ENCODE results near the gene SLAMF1. TPM values are rescaled to one million over a fixed set of nuclear protein-coding genes. Genes with fewer than 3 reads are reported as not detected.
A peak's percentile ranks its signal among the peaks of the same experiment; 100 is the strongest.
"Not testable (repeated sequence)": the region's sequence is repeated elsewhere in the genome, so short reads cannot be mapped to it uniquely, and the experiment has no call there.

The SLAMF1 gene
- polyA plus RNA-seq, 1 donor, result not detected

GRCh38 chr1:160639652-160640051 is 7.2 kb downstream of the SLAMF1 start:
- DNase-seq, result no peak

- DNase-seq, result no peak
These were observed 7.9 kb downstream of the SLAMF1 start for GRCh38 chr1:160638926-160639325.

GRCh38 chr1:160638540-160638857 is 8.3 kb downstream of the SLAMF1 start:
- no peak for DNase-seq

GRCh38 chr1:160637821-160638539 is 8.9 kb downstream of the SLAMF1 start:
- no peak for DNase-seq

- DNase-seq, result no peak
These were observed 9.8 kb downstream of the SLAMF1 start for GRCh38 chr1:160637065-160637464.

- no peak for DNase-seq
These were observed 10.3 kb downstream of the SLAMF1 start for GRCh38 chr1:160636547-160636946.

- no peak for DNase-seq
These were observed 10.8 kb downstream of the SLAMF1 start for GRCh38 chr1:160636076-160636475.

- no peak for DNase-seq
These were observed 12.0 kb downstream of the SLAMF1 start for GRCh38 chr1:160634543-160635491.

- DNase-seq, result no peak
These were observed 13.4 kb downstream of the SLAMF1 start for GRCh38 chr1:160633330-160633903.

- DNase-seq, result no peak
These were observed 14.7 kb downstream of the SLAMF1 start for GRCh38 chr1:160631983-160632625.

- no peak for DNase-seq
These were observed 16.1 kb downstream of the SLAMF1 start for GRCh38 chr1:160630523-160631451.

- DNase-seq, result peak; percentile 19
These were observed 17.3 kb downstream of the SLAMF1 start for GRCh38 chr1:160629286-160630210.

GRCh38 chr1:160628799-160629263 is 18.0 kb downstream of the SLAMF1 start:
- no peak for DNase-seq

- DNase-seq, result not testable (repeated sequence)
These were observed 19.1 kb downstream of the SLAMF1 start for GRCh38 chr1:160627677-160628289.

- no peak for DNase-seq
These were observed 20.1 kb downstream of the SLAMF1 start for GRCh38 chr1:160626509-160627342.

GRCh38 chr1:160625725-160626498 is 20.9 kb downstream of the SLAMF1 start:
- DNase-seq, result no peak

GRCh38 chr1:160625321-160625720 is 21.5 kb downstream of the SLAMF1 start:
- no peak for DNase-seq

- DNase-seq, result no peak
These were observed 22.4 kb downstream of the SLAMF1 start for GRCh38 chr1:160624464-160624863.
